ENCODE data around the gene C9orf85. TPM values are rescaled to one million over a fixed set of nuclear protein-coding genes. Genes with fewer than 3 reads are reported as not detected.

C9orf85 gene
- total and polyA plus RNA-seq, 9 of the 15 experiments (the other 6 are each of a cell fraction or from before 2014, with no cell fraction given): 6.7 to 17.6 (median 13.0) TPM

GRCh38 chr9:71911061-71911907 is at the start of gene C9orf85, which contains the start of gene ABHD17B (continued):
- no peak for TF ChIP-seq ZBTB26 (CRISPR knock-in tag; IDR thresholded peaks at IDR 0.05)
- TF ChIP-seq PHF20 (IDR thresholded peaks at IDR 0.05; ENCODE audit: partially characterized antibody): peak; percentile 75
- no peak for TF ChIP-seq RNF219 (CRISPR knock-in tag; IDR thresholded peaks at IDR 0.05)
- peak; percentile 87 for TF ChIP-seq SP1 (CRISPR knock-in tag; IDR thresholded peaks at IDR 0.05)
- peak; percentile 65; the same call in 1 of the 2 replicates for TF ChIP-seq NKRF (IDR thresholded peaks at IDR 0.05; ENCODE audit: borderline replicate concordance)
- no peak for TF ChIP-seq THRA (IDR thresholded peaks at IDR 0.05)
- TF ChIP-seq ZNF707 (CRISPR knock-in tag; conservative IDR thresholded peaks at IDR 0.05): no peak
- TF ChIP-seq ZNF695 (CRISPR knock-in tag; IDR thresholded peaks at IDR 0.05): no peak
- no peak for TF ChIP-seq SRF (CRISPR knock-in tag; IDR thresholded peaks at IDR 0.05)
- peak; percentile 85 for TF ChIP-seq NFYB (IDR thresholded peaks at IDR 0.05; ENCODE audit: extremely low read depth, insufficient read length)
- peak; percentile 11; the same call in 1 of the 2 replicates for TF ChIP-seq CTBP1 (IDR thresholded peaks at IDR 0.05; ENCODE audit: borderline replicate concordance)
- no peak for TF ChIP-seq SRSF9 (IDR thresholded peaks at IDR 0.05; ENCODE audit: borderline replicate concordance, low read depth, low read length)
- TF ChIP-seq ZNF212 (CRISPR knock-in tag; IDR thresholded peaks at IDR 0.05): no peak
- TF ChIP-seq CBX8 (IDR thresholded peaks at IDR 0.05; ENCODE audit: borderline replicate concordance, extremely low read depth, low read depth, low read length, poor library complexity, severe bottlenecking): no peak
- peak; percentile 47; the same call in 1 of the 2 replicates for TF ChIP-seq BHLHE40 (IDR thresholded peaks at IDR 0.05; ENCODE audit: low read length)
- no peak for TF ChIP-seq CHD4 (IDR thresholded peaks at IDR 0.05; ENCODE audit: insufficient read depth, insufficient replicate concordance, low read depth, low read length, poor library complexity, severe bottlenecking)
- TF ChIP-seq KLF10 (CRISPR knock-in tag; IDR thresholded peaks at IDR 0.05): no peak
- no peak for TF ChIP-seq ATF1 (CRISPR knock-in tag; IDR thresholded peaks at IDR 0.05)
- TF ChIP-seq ATF1 (tag; IDR thresholded peaks at IDR 0.05): peak; percentile 71
- TF ChIP-seq CBX3 (IDR thresholded peaks at IDR 0.05; ENCODE audit: borderline replicate concordance in 1 of 2, low read length in 2 of 2): peak in 1 of 2 experiments; percentile 52; a peak in 1 of 3 replicates
- no peak for TF ChIP-seq CC2D1A (IDR thresholded peaks at IDR 0.05)
